Motor neuron (in vitro differentiated cells): ENCODE results near the gene BICC1. TPM values are rescaled to one million over a fixed set of nuclear protein-coding genes. Genes with fewer than 3 reads are reported as not detected.

Source experiments
- ATAC-seq, 8 experiments: fragments of 200-7000 bp; cut with Tn5 transposase; replicated peaks in 6 of 8; 2 replicates each; pipeline ENCODE4 v1.8.0; 2021; ENCODE audit warnings: mild to moderate bottlenecking in 8 of 8, moderate library complexity in 8 of 8
- H3K27ac ChIP-seq, 2 donors: fragments of 250-450 bp; sonication (Bioruptor Pico); 2 replicates each; pipeline ENCODE4 v1.9.0; 2021; ENCODE audit warnings: antibody characterized with exemption in 2 of 2, mild to moderate bottlenecking in 2 of 2, moderate library complexity in 1 of 2
- H3K4me1 ChIP-seq, 2 donors: fragments of 250-450 bp; sonication (Bioruptor Pico); replicated peaks in 1 of 2; 2 replicates each; pipeline ENCODE4 v1.6.1; 2021; ENCODE audit warnings: antibody characterized with exemption in 2 of 2, mild to moderate bottlenecking in 2 of 2, moderate library complexity in 1 of 2
- H3K4me3 ChIP-seq, 5 donors: fragments of 250-450 bp; sonication (Bioruptor Pico); 2 replicates each; pipeline ENCODE4 v1.9.0; 2021; ENCODE audit warnings: antibody characterized with exemption in 5 of 5, mild to moderate bottlenecking in 5 of 5, moderate library complexity in 4 of 5
- WGBS, 10 experiments: fragments of 450-650 bp; shearing (Covaris generic); methylation state at CpG; one replicate each; pipeline ENCODE4 v1.0.0; 2022; 5-methylcytosine and 5-hydroxymethylcytosine counted together
- in situ Hi-C, 9 experiments: fragments of 400-800 bp; cut with MboI; loops; one replicate each; pipeline ENCODE4 v1.15.0; 2021; ENCODE audit warnings: low sequenced_read_pairs in 9 of 9, low pct_unique_long_range_greater_than_20kb in 2 of 9; ENCODE audit not compliant: unreplicated experiment in 9 of 9
- total RNA-seq, 8 experiments: library from RNA; unstranded; fragments of 300-600 nt; gene quantifications; 2 replicates each; pipeline versions ENCODE4 v1.2.3 to v1.2.4, GENCODE V29; 2022

The BICC1 gene
- total RNA-seq, 8 experiments from 2014 or later, result 0.15 to 28.2 (median 3.2) TPM

GRCh38 chr10:58806323-58806722, 293.7 kb downstream of the BICC1 start:
- H3K27ac ChIP-seq, result no peak overlapping the region
- no peak for ATAC-seq
- in situ Hi-C loops, result no loop called here
- 73 to 100% (median 100%) methylated on average over 1 of the region's 1 CpG; no CpG with 5 or more reads in 1 of the 10 experiments for WGBS, 10 experiments
- peaks cover 7 to 14% of the 10 kb centered on the region in 2 donors for H3K4me1 ChIP-seq
- H3K4me3 ChIP-seq, result no peak overlapping the region

- 19 to 100% (median 90%) methylated on average over 1 to 4 of the region's 4 CpGs; no CpG with 5 or more reads in 1 of the 10 experiments for WGBS, 10 experiments
- H3K4me3 ChIP-seq, result no peak overlapping the region
- no peak overlapping the region for H3K27ac ChIP-seq
- in situ Hi-C loops, result no loop called here
- no peak for ATAC-seq
- H3K4me1 ChIP-seq, result peaks cover 7 to 14% of the 10 kb centered on the region in 2 donors
Observed at GRCh38 chr10:58806970-58807628, 294.4 kb downstream of the BICC1 start.

- in situ Hi-C loops, result no loop called here
- ATAC-seq, result peak in 4 of 8 experiments; percentile 19 to 100 (median 60)
- peaks cover 7 to 14% of the 10 kb centered on the region in 2 donors for H3K4me1 ChIP-seq
- H3K4me3 ChIP-seq, result no peak overlapping the region
- no peak overlapping the region for H3K27ac ChIP-seq
- 0 to 100% (median 62%) methylated on average over 2 to 4 of the region's 4 CpGs; no CpG with 5 or more reads in 3 of the 10 experiments for WGBS, 10 experiments
Observed at GRCh38 chr10:58807629-58808022, 295.0 kb downstream of the BICC1 start.

- in situ Hi-C loops, result no loop called here
- no peak overlapping the region for H3K27ac ChIP-seq
- H3K4me1 ChIP-seq, result peaks cover 14% of the 10 kb centered on the region in 2 donors
- ATAC-seq, result no peak
- no peak overlapping the region for H3K4me3 ChIP-seq
- 33 to 100% (median 71%) methylated on average over 1 to 2 of the region's 2 CpGs for WGBS, 10 experiments
Observed at GRCh38 chr10:58810751-58811150, 298.1 kb downstream of the BICC1 start.

GRCh38 chr10:58813573-58813972, 300.9 kb downstream of the BICC1 start:
- no peak overlapping the region for H3K27ac ChIP-seq
- H3K4me1 ChIP-seq, result peaks cover 36 to 40% of the 10 kb centered on the region in 2 donors
- no peak overlapping the region for H3K4me3 ChIP-seq
- in situ Hi-C loops, result no loop called here
- WGBS, 10 experiments, result 60 to 100% (median 94%) methylated on average over 1 to 7 of the region's 8 CpGs; no CpG with 5 or more reads in 1 of the 10 experiments
- peak in 1 of 8 experiments; percentile 37 for ATAC-seq

- H3K4me3 ChIP-seq, result no peak overlapping the region
- 14 to 92% (median 58%) methylated on average over 1 to 2 of the region's 2 CpGs; no CpG with 5 or more reads in 1 of the 10 experiments for WGBS, 10 experiments
- peak in 5 of 8 experiments; percentile 53 to 92 (median 88) for ATAC-seq
- H3K27ac ChIP-seq, result peak overlapping the region in 1 of 2 donors; percentile 9
- in situ Hi-C loops, result no loop called here
- H3K4me1 ChIP-seq, result peaks cover 44 to 45% of the 10 kb centered on the region in 2 donors
Observed at GRCh38 chr10:58817201-58817846, 304.7 kb downstream of the BICC1 start.

- H3K27ac ChIP-seq, result no peak overlapping the region
- in situ Hi-C loops, result no loop called here
- ATAC-seq, result no peak
- H3K4me3 ChIP-seq, result no peak overlapping the region
- 10 to 100% (median 86%) methylated on average over 1 of the region's 1 CpG; no CpG with 5 or more reads in 1 of the 10 experiments for WGBS, 10 experiments
- peaks cover 44 to 45% of the 10 kb centered on the region in 2 donors for H3K4me1 ChIP-seq
Observed at GRCh38 chr10:58818900-58819299, 306.2 kb downstream of the BICC1 start.

- Histone ChIP-seq H3K4me1 (peaks cover 37% of the 10 kb centered on the region in 2 donors), H3K27ac (no peak overlapping the region), H3K4me3 (no peak overlapping the region)
- in situ Hi-C loops, result no loop called here
- ATAC-seq, result no peak
- 13 to 100% (median 86%) methylated on average over 1 of the region's 1 CpG; no CpG with 5 or more reads in 3 of the 10 experiments for WGBS, 10 experiments
Observed at GRCh38 chr10:58820386-58820785, 307.7 kb downstream of the BICC1 start.

GRCh38 chr10:58820861-58821751, 308.4 kb downstream of the BICC1 start:
- peak in 2 of 8 experiments; percentile 23 to 66 for ATAC-seq
- Histone ChIP-seq H3K4me1 (peaks cover 29 to 32% of the 10 kb centered on the region in 2 donors), H3K4me3 (no peak overlapping the region), H3K27ac (no peak overlapping the region)
- WGBS, 10 experiments, result 0 to 97% (median 88%) methylated on average over 3 to 7 of the region's 7 CpGs
- in situ Hi-C loops, result no loop called here

- Histone ChIP-seq H3K4me1 (peaks cover 23 to 28% of the 10 kb centered on the region in 2 donors), H3K27ac (no peak overlapping the region), H3K4me3 (no peak overlapping the region)
- ATAC-seq, result no peak
- 67 to 100% (median 100%) methylated on average over 1 of the region's 1 CpG; no CpG with 5 or more reads in 3 of the 10 experiments for WGBS, 10 experiments
- in situ Hi-C loops, result no loop called here
Observed at GRCh38 chr10:58821752-58822056, 309.0 kb downstream of the BICC1 start.

- Histone ChIP-seq H3K27ac (no peak overlapping the region), H3K4me1 (peaks cover 4 to 5% of the 10 kb centered on the region in 2 donors), H3K4me3 (no peak overlapping the region)
- in situ Hi-C loops, result no loop called here
- no peak for ATAC-seq
- 63 to 100% (median 100%) methylated on average over 1 of the region's 1 CpG; no CpG with 5 or more reads in 1 of the 10 experiments for WGBS, 10 experiments
Observed at GRCh38 chr10:58823983-58824382, 311.3 kb downstream of the BICC1 start.

GRCh38 chr10:58824396-58824795, 311.7 kb downstream of the BICC1 start:
- Histone ChIP-seq H3K27ac (no peak overlapping the region), H3K4me3 (no peak overlapping the region), H3K4me1 (peaks cover 3% of the 10 kb centered on the region in 2 donors)
- in situ Hi-C loops, result no loop called here
- ATAC-seq, result no peak
- WGBS, 10 experiments, result 30 to 100% (median 92%) methylated on average over 1 to 2 of the region's 2 CpGs; no CpG with 5 or more reads in 5 of the 10 experiments

- Histone ChIP-seq H3K4me1 (peaks cover 18 to 25% of the 10 kb centered on the region in 2 donors), H3K4me3 (no peak overlapping the region), H3K27ac (no peak overlapping the region)
- ATAC-seq, result no peak
- WGBS, 10 experiments, result 0 to 100% (median 64%) methylated on average over 1 to 6 of the region's 6 CpGs; no CpG with 5 or more reads in 1 of the 10 experiments
- in situ Hi-C loops, result no loop called here
Observed at GRCh38 chr10:58826694-58827093, 314.0 kb downstream of the BICC1 start.
